ENCODE measurements around the gene IL17RE.

The IL17RE gene

DNA sequence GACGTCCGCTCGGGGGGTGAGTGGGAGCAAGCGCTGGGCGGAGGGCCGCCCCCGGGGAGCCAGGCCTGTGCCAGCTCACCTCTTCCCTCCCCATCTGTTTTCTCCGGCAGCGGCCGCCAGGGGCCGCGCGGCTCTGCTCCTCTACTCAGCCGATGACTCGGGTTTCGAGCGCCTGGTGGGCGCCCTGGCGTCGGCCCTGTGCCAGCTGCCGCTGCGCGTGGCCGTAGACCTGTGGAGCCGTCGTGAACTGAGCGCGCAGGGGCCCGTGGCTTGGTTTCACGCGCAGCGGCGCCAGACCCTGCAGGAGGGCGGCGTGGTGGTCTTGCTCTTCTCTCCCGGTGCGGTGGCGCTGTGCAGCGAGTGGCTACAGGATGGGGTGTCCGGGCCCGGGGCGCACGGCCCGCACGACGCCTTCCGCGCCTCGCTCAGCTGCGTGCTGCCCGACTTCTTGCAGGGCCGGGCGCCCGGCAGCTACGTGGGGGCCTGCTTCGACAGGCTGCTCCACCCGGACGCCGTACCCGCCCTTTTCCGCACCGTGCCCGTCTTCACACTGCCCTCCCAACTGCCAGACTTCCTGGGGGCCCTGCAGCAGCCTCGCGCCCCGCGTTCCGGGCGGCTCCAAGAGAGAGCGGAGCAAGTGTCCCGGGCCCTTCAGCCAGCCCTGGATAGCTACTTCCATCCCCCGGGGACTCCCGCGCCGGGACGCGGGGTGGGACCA lies 30.4 kb downstream of the IL17RE start:
- TF ChIP-seq, protein P1, sequence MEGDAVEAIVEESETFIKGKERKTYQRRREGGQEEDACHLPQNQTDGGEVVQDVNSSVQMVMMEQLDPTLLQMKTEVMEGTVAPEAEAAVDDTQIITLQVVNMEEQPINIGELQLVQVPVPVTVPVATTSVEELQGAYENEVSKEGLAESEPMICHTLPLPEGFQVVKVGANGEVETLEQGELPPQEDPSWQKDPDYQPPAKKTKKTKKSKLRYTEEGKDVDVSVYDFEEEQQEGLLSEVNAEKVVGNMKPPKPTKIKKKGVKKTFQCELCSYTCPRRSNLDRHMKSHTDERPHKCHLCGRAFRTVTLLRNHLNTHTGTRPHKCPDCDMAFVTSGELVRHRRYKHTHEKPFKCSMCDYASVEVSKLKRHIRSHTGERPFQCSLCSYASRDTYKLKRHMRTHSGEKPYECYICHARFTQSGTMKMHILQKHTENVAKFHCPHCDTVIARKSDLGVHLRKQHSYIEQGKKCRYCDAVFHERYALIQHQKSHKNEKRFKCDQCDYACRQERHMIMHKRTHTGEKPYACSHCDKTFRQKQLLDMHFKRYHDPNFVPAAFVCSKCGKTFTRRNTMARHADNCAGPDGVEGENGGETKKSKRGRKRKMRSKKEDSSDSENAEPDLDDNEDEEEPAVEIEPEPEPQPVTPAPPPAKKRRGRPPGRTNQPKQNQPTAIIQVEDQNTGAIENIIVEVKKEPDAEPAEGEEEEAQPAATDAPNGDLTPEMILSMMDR (IDR thresholded peaks at IDR 0.05; ENCODE audit: low read depth, low read length, missing control alignments) = peak; percentile 85
- H3K4me3 ChIP-seq (ENCODE audit: low read depth, low read length) = peak overlapping the region; percentile 88
- DNase-seq (ENCODE audit: low read depth) = no peak

DNA sequence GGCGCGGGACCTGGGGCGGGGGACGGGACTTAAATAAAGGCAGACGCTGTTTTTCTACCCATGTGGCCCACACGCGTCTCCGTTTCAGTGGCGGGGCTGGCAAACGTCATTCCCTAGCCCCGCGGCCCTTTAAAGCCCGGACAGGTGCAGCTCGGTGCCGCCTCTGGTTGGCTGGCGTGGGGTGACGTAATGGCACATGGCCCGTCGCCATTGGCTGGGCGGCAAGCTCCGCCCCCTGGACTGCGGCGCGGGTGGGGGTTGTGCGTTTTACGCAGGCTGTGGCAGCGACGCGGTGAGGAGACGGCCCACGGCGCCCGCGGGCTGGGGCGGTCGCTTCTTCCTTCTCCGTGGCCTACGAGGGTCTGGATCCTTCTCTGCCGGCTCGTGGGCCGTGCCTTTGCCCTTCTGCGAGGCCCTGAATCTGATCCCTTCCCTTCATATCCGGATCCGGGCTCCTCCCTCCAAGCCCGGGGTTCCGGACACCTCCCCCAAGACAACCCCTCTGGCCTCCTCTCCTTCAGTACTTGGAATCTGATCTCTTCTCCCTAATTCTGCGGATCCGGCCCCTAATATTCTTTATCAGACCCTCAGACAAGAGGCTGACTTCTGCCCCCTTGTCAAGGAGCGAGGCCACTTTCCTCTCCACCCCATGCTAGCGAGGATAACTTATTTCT lies 31.1 kb downstream of the IL17RE start, which contains the start of gene CRELD1:
Gene CRELD1, plus strand, starts transcription at position 274 of the 674 bp plus-strand sequence. CDS start 605 bp downstream, outside the sequence.
- DNase-seq (ENCODE audit: low read depth) = peak; percentile 87
- TF ChIP-seq, protein P1 (IDR thresholded peaks at IDR 0.05; ENCODE audit: low read depth, low read length, missing control alignments) = no peak

DNA sequence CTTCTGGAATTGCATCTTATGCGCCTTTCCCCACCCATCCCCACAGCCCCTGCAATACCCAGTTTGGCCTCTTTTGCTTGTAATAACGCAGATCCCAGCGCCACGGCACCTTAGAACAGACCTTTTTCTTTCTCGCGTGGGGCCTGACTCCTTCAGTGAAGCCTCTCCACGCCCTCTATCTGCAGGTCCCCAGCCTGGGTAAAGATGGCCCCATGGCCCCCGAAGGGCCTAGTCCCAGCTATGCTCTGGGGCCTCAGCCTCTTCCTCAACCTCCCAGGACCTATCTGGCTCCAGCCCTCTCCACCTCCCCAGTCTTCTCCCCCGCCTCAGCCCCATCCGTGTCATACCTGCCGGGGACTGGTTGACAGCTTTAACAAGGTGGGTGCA lies 31.6 kb downstream of the IL17RE start:
- peak overlapping the region; percentile 88 for H3K4me3 ChIP-seq (ENCODE audit: low read depth, low read length)
- TF ChIP-seq, protein P1 (IDR thresholded peaks at IDR 0.05; ENCODE audit: low read depth, low read length, missing control alignments) = peak; percentile 25
- no peak for DNase-seq (ENCODE audit: low read depth)

More for the DNA sequence above, 31.1 kb downstream of the IL17RE start, which contains the start of gene CRELD1:
- peak within 1 kb of the TSS; percentile 88 for H3K4me3 ChIP-seq (ENCODE audit: low read depth, low read length)

DNA sequence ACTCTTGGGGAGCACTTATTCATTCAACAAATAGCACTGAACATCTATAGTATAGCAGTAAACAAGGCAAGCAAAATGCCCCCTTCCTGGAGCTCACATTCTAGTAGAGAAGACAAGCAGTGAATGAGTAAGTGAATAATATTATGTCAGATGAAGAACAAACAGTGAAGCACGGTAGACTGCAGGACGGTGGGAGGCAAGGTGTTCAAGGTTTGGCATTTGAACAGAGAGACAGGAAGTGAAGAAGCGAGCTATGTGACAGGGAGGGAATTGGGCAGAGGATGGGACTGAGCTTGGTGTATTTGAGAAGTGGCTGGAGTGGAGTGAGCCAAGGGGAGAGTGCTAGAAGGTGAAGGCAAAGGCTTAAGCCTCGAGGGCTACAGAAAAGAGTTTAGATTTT lies 32.3 kb downstream of the IL17RE start:
- no peak for DNase-seq (ENCODE audit: low read depth)
- TF ChIP-seq, protein P1 (IDR thresholded peaks at IDR 0.05; ENCODE audit: low read depth, low read length, missing control alignments) = no peak
- peak overlapping the region; percentile 88 for H3K4me3 ChIP-seq (ENCODE audit: low read depth, low read length)

DNA sequence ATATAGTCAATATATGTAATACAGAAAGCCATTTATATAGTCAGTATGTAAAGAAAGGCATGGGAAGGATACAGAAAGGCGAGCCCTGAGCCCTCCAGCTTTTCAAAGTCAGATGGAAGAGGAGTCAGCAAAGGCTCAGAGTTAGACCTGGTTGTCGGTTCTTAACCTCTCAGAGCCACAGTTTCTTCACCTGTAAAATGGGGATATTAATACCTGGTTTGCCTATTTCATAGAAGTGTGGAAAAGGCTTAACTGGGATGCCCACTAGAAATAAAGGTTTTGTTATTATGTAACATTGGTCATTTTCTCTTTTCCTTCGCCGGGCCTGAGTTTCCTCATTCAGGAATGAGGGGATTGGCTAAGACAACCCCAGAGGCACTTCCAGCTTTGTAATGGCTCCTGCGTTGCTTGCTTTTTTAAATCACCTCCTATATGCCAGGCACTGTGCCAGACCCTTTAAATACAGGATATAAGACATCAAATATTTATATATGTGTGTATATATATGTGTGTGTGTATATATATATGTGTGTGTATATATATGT lies 33.4 kb downstream of the IL17RE start:
- DNase-seq (ENCODE audit: low read depth) = no peak
- TF ChIP-seq, protein P1 (IDR thresholded peaks at IDR 0.05; ENCODE audit: low read depth, low read length, missing control alignments) = no peak
- no peak overlapping the region for H3K4me3 ChIP-seq (ENCODE audit: low read depth, low read length)

DNA sequence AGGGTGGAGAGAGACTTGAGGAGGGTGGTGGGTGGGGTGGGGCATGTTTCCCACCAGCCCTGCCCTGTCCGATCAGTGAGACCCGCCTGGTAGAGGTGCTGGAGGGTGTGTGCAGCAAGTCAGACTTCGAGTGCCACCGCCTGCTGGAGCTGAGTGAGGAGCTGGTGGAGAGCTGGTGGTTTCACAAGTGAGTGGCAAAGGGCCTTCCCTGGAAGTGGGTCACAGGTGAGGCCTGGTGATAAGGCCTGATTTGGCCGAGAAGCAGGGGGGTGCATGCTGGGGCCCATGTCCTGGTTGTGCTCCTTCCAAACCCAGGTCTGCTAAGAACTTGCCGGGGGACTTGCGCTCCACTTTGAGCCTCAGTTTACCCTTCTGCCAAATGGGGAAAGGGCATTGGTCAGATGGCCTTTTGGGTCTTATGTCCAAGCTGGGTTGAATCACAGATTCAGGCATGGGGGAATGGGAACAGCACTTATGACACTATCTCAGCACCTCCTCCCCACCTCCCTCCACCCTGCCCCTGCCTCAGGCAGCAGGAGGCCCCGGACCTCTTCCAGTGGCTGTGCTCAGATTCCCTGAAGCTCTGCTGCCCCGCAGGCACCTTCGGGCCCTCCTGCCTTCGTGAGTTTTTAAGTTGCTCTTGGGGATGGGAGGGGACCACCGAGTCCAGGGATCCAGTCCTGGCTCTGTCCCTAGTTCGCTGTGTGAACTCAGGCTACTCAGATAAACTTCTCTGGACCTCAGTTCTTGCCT lies 35.0 kb downstream of the IL17RE start:
- TF ChIP-seq, protein P1 (IDR thresholded peaks at IDR 0.05; ENCODE audit: low read depth, low read length, missing control alignments) = no peak
- DNase-seq (ENCODE audit: low read depth) = no peak
- H3K4me3 ChIP-seq (ENCODE audit: low read depth, low read length) = no peak overlapping the region

Data from GM12864 (cell line).